Mucosa of descending colon (tissue), 3 donors: ENCODE data around the gene RAB3GAP1. TPM values are rescaled to one million over a fixed set of nuclear protein-coding genes. Genes with fewer than 3 reads are reported as not detected.

ENCODE experiments used
- ATAC-seq: fragments of 200-7000 bp; cut with Tn5 transposase; one replicate; pipeline ENCODE4 v1.9.1; 2020; ENCODE audit warnings: mild to moderate bottlenecking, moderate library complexity
- DNase-seq, 3 donors: peaks; one replicate each; pipeline ENCODE4 v3.0.0-alpha.2; 2020
- H3K36me3 ChIP-seq: fragments of 200-600 bp; one replicate; pipeline ENCODE4 v1.8.0; 2021; ENCODE audit warnings: low read depth, mild to moderate bottlenecking
- H3K4me1 ChIP-seq: fragments of 200-600 bp; one replicate; pipeline ENCODE4 v1.8.0; 2021; ENCODE audit warnings: low read depth, mild to moderate bottlenecking
- H3K4me3 ChIP-seq: fragments of 200-600 bp; one replicate; pipeline ENCODE4 v1.8.0; 2021; ENCODE audit warnings: mild to moderate bottlenecking
- H3K9me3 ChIP-seq: fragments of 200-600 bp; one replicate; pipeline ENCODE4 v1.8.0; 2021; ENCODE audit warnings: mild to moderate bottlenecking
- CTCF ChIP-seq: fragments of 200-600 bp; IDR thresholded peaks from one replicate; pipeline ENCODE4 v1.8.0; 2022; ENCODE audit warnings: antibody characterized with exemption, mild to moderate bottlenecking
- intact Hi-C, 2 donors: fragments of 100-400 bp; cut with DNase I in 1 of 2; cut with micrococcal nuclease in 1 of 2; formaldehyde crosslinking; loops; one replicate each; pipeline versions ENCODE4 v1.11.0 to v1.11.1; 2022; cut with DNase I, micrococcal nuclease
- total RNA-seq, 3 donors: library from RNA; stranded (reverse); fragmentation: NEBNext Ultra II Directional in 2 of 3; extraction: Animal tissue kit (Norgen Biotek cat#: 25700) in 2 of 3; gene quantifications; one replicate each; pipeline versions ENCODE4 v1.2.1 to v1.2.4, GENCODE V29; 2021 to 2023
- donor health status: DM: no; HTN: no; CAD: no; lungs with moderate emphysema.
- donor health status: DM: no; HTN: no; CAD: no.
- donor health status: DM: no; HTN: yes; CAD: no.

RAB3GAP1 gene
- total RNA-seq, 3 donors from 2014 or later: 37.5 to 60.1 (median 43.0) TPM

GRCh38 chr2:135010200-135010942 is 41.7 kb upstream of the RAB3GAP1 start:
- DNase-seq (no peak), ATAC-seq (no peak)
- Histone ChIP-seq H3K4me1 (no peaks in the 10 kb centered on the region), H3K4me3 (no peak overlapping the region), H3K36me3 (no peaks in the 10 kb centered on the region), H3K9me3 (no peaks in the 10 kb centered on the region)
- TF ChIP-seq CTCF: no peak
- intact Hi-C loops: no loop called here

GRCh38 chr2:135011633-135012032 is 40.5 kb upstream of the RAB3GAP1 start:
- ATAC-seq (no peak), DNase-seq (no peak)
- intact Hi-C loops: no loop called here
- Histone ChIP-seq H3K4me3 (no peak overlapping the region), H3K36me3 (no peaks in the 10 kb centered on the region), H3K9me3 (no peaks in the 10 kb centered on the region), H3K4me1 (no peaks in the 10 kb centered on the region)
- no peak for TF ChIP-seq CTCF

GRCh38 chr2:135021618-135022017 is 30.5 kb upstream of the RAB3GAP1 start:
- ATAC-seq: no peak
- TF ChIP-seq CTCF: no peak
- DNase-seq: no peak
- Histone ChIP-seq H3K36me3 (no peaks in the 10 kb centered on the region), H3K9me3 (no peaks in the 10 kb centered on the region), H3K4me3 (no peak overlapping the region), H3K4me1 (no peaks in the 10 kb centered on the region)
- intact Hi-C loops: no loop called here

- DNase-seq: no peak
- ATAC-seq: no peak
- Histone ChIP-seq H3K4me1 (no peaks in the 10 kb centered on the region), H3K4me3 (no peak overlapping the region), H3K9me3 (no peaks in the 10 kb centered on the region), H3K36me3 (no peaks in the 10 kb centered on the region)
- no peak for TF ChIP-seq CTCF
- intact Hi-C loops: no loop called here
Measured at GRCh38 chr2:135022952-135023880, 28.9 kb upstream of the RAB3GAP1 start.

DNA sequence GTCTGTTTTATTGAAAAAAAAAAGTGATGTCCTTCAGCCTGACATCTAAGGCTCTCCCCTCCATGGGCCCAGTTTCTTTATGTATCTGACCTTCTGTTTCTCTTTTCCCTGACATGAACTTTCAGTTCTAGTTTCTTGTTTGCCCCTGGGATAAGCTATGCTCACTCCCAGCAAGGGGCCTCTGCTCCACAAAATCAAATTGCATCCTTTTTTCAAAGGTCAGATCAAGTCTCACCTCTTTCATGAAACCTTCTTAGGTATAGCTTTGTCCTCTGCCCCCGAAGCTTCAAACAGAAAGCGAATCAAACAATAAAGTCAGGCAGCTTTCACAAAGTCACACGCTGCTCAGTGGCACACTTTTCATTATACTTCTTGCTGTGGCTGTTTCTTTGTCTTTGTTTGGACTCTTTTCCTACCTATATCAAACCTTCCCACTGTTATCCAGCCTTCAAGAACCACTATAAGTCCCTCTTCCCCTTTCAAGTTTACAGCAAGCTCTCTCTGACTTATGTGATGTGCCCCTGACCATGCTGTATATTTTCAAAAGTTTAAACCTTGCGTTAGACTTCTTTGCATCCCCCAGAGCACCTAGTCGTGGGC is 28.1 kb upstream of the RAB3GAP1 start:
- Histone ChIP-seq H3K4me1 (no peaks in the 10 kb centered on the region), H3K9me3 (no peaks in the 10 kb centered on the region), H3K4me3 (no peak overlapping the region), H3K36me3 (no peaks in the 10 kb centered on the region)
- no peak for DNase-seq
- intact Hi-C loops: no loop called here
- TF ChIP-seq CTCF: no peak
- no peak for ATAC-seq
